NCI-H2029 (cell line): Measurements from ENCODE around the gene SLC4A1AP.

Experiments
- DNase-seq: peaks from one replicate; lab custom pipeline; 2025; lab: John Stamatoyannopoulos, UW

Gene SLC4A1AP

DNA sequence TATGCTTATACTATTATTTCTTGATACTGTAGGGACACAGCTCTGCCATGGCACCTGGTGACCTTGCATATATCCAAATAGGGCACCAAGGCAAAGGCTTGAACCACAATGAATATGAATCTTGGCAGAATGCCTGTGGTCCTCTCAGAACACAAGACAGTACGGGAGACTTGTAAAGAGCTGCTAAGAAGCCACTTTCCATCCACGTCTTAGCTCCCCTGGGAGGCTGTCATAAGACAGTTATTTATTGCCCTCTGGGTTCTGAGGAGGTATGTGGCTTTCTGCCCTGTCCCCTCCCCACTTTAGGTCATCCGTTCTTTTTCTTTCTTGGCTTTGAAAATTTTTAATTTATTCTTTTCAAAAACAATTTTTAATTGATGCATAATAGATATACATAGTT is 78.0 kb downstream of the SLC4A1AP start:
- no peak for DNase-seq

DNA sequence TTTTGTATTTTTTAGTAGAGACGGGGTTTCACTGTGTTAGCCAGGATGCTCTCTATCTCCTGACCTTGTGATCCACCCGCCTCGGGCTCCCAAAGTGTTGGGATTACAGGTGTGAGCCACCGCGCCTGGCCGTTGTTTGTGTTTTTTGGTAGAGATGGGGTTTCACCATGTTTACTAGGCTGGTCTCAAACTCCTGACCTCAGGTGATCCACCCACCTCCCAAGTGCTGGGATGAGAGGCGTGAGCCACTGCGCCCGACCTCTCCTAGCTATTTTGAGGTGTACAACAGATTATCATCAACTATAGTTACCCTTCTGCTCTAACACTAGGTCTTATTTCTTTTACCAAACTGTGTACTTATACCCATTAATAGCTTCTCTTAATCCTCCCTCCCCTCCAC is 78.9 kb downstream of the SLC4A1AP start:
- no peak for DNase-seq
